Mesendoderm (in vitro differentiated cells): Measurements from ENCODE around the gene SLC16A6.
A peak's percentile ranks its signal among the peaks of the same experiment; 100 is the strongest.
"Not testable (repeated sequence)": the region's sequence is repeated elsewhere in the genome, so short reads cannot be mapped to it uniquely, and the experiment has no call there.

ENCODE experiments used
- DNase-seq: peaks from one replicate; pipeline ENCODE4 v3.0.0; 2013
- H2AK5ac ChIP-seq: 2 replicates; pipeline ENCODE4 v1.6.1; 2013; ENCODE audit warnings: low read length, inconsistent platforms
- H2BK120ac ChIP-seq: 2 replicates; pipeline ENCODE4 v1.6.1; 2013; ENCODE audit warnings: low read depth, mild to moderate bottlenecking, low read length, moderate library complexity, mixed read lengths
- H2BK15ac ChIP-seq: replicated peaks from 2 replicates; pipeline ENCODE4 v1.6.1; 2013; ENCODE audit warnings: low read depth, mild to moderate bottlenecking, moderate library complexity
- H2BK5ac ChIP-seq: 2 replicates; pipeline ENCODE4 v1.6.1; 2013; ENCODE audit warnings: low read length, inconsistent platforms
- H3K18ac ChIP-seq: 2 replicates; pipeline ENCODE4 v1.6.1; 2013; ENCODE audit warnings: mild to moderate bottlenecking, low read length, mixed read lengths
- H3K23ac ChIP-seq: one replicate; pipeline ENCODE4 v1.6.1; 2013; ENCODE audit warnings: low read length
- H3K27ac ChIP-seq: 2 replicates; pipeline ENCODE4 v1.5.1; 2013; ENCODE audit warnings: low read depth, mild to moderate bottlenecking, inconsistent platforms, low read length, moderate library complexity
- H3K27me3 ChIP-seq: 2 replicates; pipeline ENCODE4 v1.6.1; 2013; ENCODE audit warnings: low read length, control low read depth, mild to moderate bottlenecking, inconsistent platforms; ENCODE audit not compliant: insufficient read depth, poor library complexity
- H3K36me3 ChIP-seq: 2 replicates; pipeline ENCODE4 v1.6.1; 2013; ENCODE audit warnings: low read length, inconsistent platforms; ENCODE audit not compliant: control insufficient read depth, insufficient read depth
- H3K4ac ChIP-seq: one replicate; pipeline ENCODE4 v1.6.1; 2013; ENCODE audit warnings: low read depth, mild to moderate bottlenecking, low read length, moderate library complexity
- H3K4me1 ChIP-seq: 2 replicates; pipeline ENCODE4 v1.6.1; 2013; ENCODE audit warnings: low read depth, low read length, inconsistent platforms; ENCODE audit not compliant: control insufficient read depth
- H3K4me2 ChIP-seq: 2 replicates; pipeline ENCODE4 v1.6.1; 2013; ENCODE audit warnings: low read length
- H3K4me3 ChIP-seq: 2 replicates; pipeline ENCODE4 v1.5.1; 2013; ENCODE audit warnings: mild to moderate bottlenecking, low read length
- H3K56ac ChIP-seq: one replicate; pipeline ENCODE4 v1.6.1; 2013; ENCODE audit warnings: low read length
- H3K79me1 ChIP-seq: 2 replicates; pipeline ENCODE4 v1.6.1; 2013; ENCODE audit warnings: low read length, inconsistent platforms
- H3K79me2 ChIP-seq: 2 replicates; pipeline ENCODE4 v1.6.1; 2013; ENCODE audit warnings: mild to moderate bottlenecking, low read length; ENCODE audit not compliant: control insufficient read depth, insufficient read depth
- H3K9ac ChIP-seq: 2 replicates; pipeline ENCODE4 v1.6.1; 2013; ENCODE audit warnings: low read length, inconsistent platforms
- H4K5ac ChIP-seq: one replicate; pipeline ENCODE4 v1.6.1; 2013; ENCODE audit warnings: low read length
- H4K8ac ChIP-seq: one replicate; pipeline ENCODE4 v1.6.1; 2013; ENCODE audit warnings: low read depth, mild to moderate bottlenecking, control low read depth, low read length, moderate library complexity
- WGBS: extraction: QIAGEN DNeasy Blood & Tissue Kit; methylation state at CpG from one replicate; pipeline ENCODE4 v1.1.7; 2013; ENCODE audit warnings: low lambda C conversion rate, missing lambda C conversion rate; ENCODE audit not compliant: insufficient coverage; ENCODE audit errors: extremely low coverage; 5-methylcytosine and 5-hydroxymethylcytosine counted together

SLC16A6 gene

GRCh38 chr17:68235336-68235791 is 55.6 kb downstream of the SLC16A6 start:
- H3K4me3 ChIP-seq, H2BK15ac ChIP-seq, DNase-seq, H2BK5ac ChIP-seq, H4K5ac ChIP-seq, H3K27ac ChIP-seq, H2AK5ac ChIP-seq, H3K79me2 ChIP-seq, H3K79me1 ChIP-seq, H4K8ac ChIP-seq, H3K27me3 ChIP-seq, H3K4me1 ChIP-seq, H3K36me3 ChIP-seq, H3K4ac ChIP-seq, H3K9ac ChIP-seq, H3K4me2 ChIP-seq, H2BK120ac ChIP-seq, H3K56ac ChIP-seq, H3K18ac ChIP-seq, H3K23ac ChIP-seq: not testable (repeated sequence)
- no CpG with 5 or more reads among the region's 11 CpGs for WGBS

- H2BK120ac ChIP-seq, H3K4me2 ChIP-seq, H3K27me3 ChIP-seq, DNase-seq, H3K18ac ChIP-seq, H3K4me1 ChIP-seq, H3K4ac ChIP-seq, H3K9ac ChIP-seq, H3K36me3 ChIP-seq, H2BK5ac ChIP-seq, H3K56ac ChIP-seq, H3K27ac ChIP-seq, H2BK15ac ChIP-seq, H2AK5ac ChIP-seq, H3K4me3 ChIP-seq, H4K8ac ChIP-seq, H3K23ac ChIP-seq, H4K5ac ChIP-seq, H3K79me1 ChIP-seq, H3K79me2 ChIP-seq: not testable (repeated sequence)
- no CpG with 5 or more reads among the region's 12 CpGs for WGBS
These were observed 56.1 kb downstream of the SLC16A6 start for GRCh38 chr17:68234726-68235335.

- not testable (repeated sequence) for H2BK15ac ChIP-seq, H3K56ac ChIP-seq, H3K4ac ChIP-seq, H3K4me3 ChIP-seq, H3K79me1 ChIP-seq, H2BK5ac ChIP-seq, H3K36me3 ChIP-seq, H2BK120ac ChIP-seq, H3K4me2 ChIP-seq, H4K5ac ChIP-seq, H3K23ac ChIP-seq, H3K79me2 ChIP-seq, H3K18ac ChIP-seq, H2AK5ac ChIP-seq, H3K27me3 ChIP-seq, H3K4me1 ChIP-seq, H4K8ac ChIP-seq, H3K9ac ChIP-seq, H3K27ac ChIP-seq, DNase-seq
- no CpG with 5 or more reads among the region's 1 CpG for WGBS
These were observed 58.2 kb downstream of the SLC16A6 start for GRCh38 chr17:68232741-68233140.

- Histone ChIP-seq H2AK5ac (no peak overlapping the region), H3K79me1 (no peaks in the 10 kb centered on the region), H3K9ac (no peak overlapping the region), H3K4me2 (no peak overlapping the region), H2BK15ac (no peak overlapping the region), H4K8ac (no peak overlapping the region), H3K56ac (no peak overlapping the region), H3K27me3 (no peaks in the 10 kb centered on the region), H2BK5ac (no peak overlapping the region), H3K79me2 (no peaks in the 10 kb centered on the region), H4K5ac (no peak overlapping the region), H3K4ac (no peak overlapping the region), H3K23ac (no peak overlapping the region), H3K18ac (no peak overlapping the region), H3K4me3 (no peak overlapping the region), H3K27ac (no peak overlapping the region), H3K4me1 (no peaks in the 10 kb centered on the region), H3K36me3 (no peaks in the 10 kb centered on the region), H2BK120ac (no peak overlapping the region)
- WGBS = no CpG with 5 or more reads among the region's 1 CpG
- DNase-seq = peak; percentile 14
These were observed 59.4 kb downstream of the SLC16A6 start for GRCh38 chr17:68231541-68231940.

GRCh38 chr17:68231131-68231530 is 59.8 kb downstream of the SLC16A6 start:
- not testable (repeated sequence) for H4K5ac ChIP-seq, H3K79me2 ChIP-seq, H3K4me1 ChIP-seq, H2BK120ac ChIP-seq, H3K23ac ChIP-seq, H3K9ac ChIP-seq, H4K8ac ChIP-seq, H3K27ac ChIP-seq, H3K4me3 ChIP-seq, H3K4ac ChIP-seq, H3K27me3 ChIP-seq, H3K18ac ChIP-seq, H3K4me2 ChIP-seq, H2BK5ac ChIP-seq, H3K56ac ChIP-seq, H3K79me1 ChIP-seq, H3K36me3 ChIP-seq, H2BK15ac ChIP-seq, H2AK5ac ChIP-seq, DNase-seq
- WGBS = no CpG with 5 or more reads among the region's 4 CpGs

GRCh38 chr17:68229619-68230018 is 61.3 kb downstream of the SLC16A6 start:
- Histone ChIP-seq H4K8ac (no peak overlapping the region), H3K4me1 (no peaks in the 10 kb centered on the region), H3K23ac (no peak overlapping the region), H3K18ac (no peak overlapping the region), H3K56ac (no peak overlapping the region), H3K36me3 (no peaks in the 10 kb centered on the region), H3K79me1 (no peaks in the 10 kb centered on the region), H2BK15ac (no peak overlapping the region), H3K4me2 (no peak overlapping the region), H3K27ac (no peak overlapping the region), H4K5ac (no peak overlapping the region), H3K4me3 (no peak overlapping the region), H2BK5ac (no peak overlapping the region), H2BK120ac (no peak overlapping the region), H2AK5ac (no peak overlapping the region), H3K79me2 (no peaks in the 10 kb centered on the region), H3K27me3 (no peaks in the 10 kb centered on the region), H3K4ac (no peak overlapping the region), H3K9ac (no peak overlapping the region)
- DNase-seq = no peak
- no CpG with 5 or more reads among the region's 8 CpGs for WGBS
